Measurements from ENCODE around the gene FYN.

DNA sequence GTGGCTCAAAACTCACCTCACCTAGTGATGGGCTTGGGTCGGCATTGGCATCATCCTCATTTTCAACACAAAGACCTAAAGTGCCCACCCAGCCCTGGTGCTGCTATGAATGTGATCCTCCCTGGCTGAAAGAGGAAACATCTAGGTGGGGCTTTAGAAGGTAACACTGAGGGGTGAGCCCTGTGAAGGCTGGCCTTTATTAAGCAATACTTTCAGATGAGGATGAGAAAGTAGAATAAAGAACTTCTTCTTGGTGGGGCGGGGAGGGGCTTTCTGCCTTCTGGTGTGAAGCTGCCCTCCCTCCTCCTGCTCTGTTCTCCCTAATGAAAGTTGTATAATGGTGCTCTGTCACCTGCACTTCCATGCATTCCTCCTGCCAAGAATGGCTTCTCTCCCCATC lies 134.6 kb downstream of the FYN start:
- TF ChIP-seq BHLHE40 (IDR thresholded peaks at IDR 0.05; ENCODE audit: borderline replicate concordance) (no peak), SUZ12 (IDR thresholded peaks at IDR 0.05) (no peak), FOXK2 (IDR thresholded peaks at IDR 0.05) (no peak), SP1 (IDR thresholded peaks at IDR 0.05) (no peak)
